ENCODE data around the gene IST1. TPM values are rescaled to one million over a fixed set of nuclear protein-coding genes. Genes with fewer than 3 reads are reported as not detected.
"Not testable (repeated sequence)": the region's sequence is repeated elsewhere in the genome, so short reads cannot be mapped to it uniquely, and the experiment has no call there.

The IST1 gene
- polyA plus RNA-seq, 1 donor, result 236 TPM

- peak overlapping the region; percentile 97 for H3K27ac ChIP-seq (ENCODE audit: low read length)
- H3K4me3 ChIP-seq (ENCODE audit: low read length), result peak overlapping the region; percentile 89
- H3K36me3 ChIP-seq (ENCODE audit: control insufficient read depth, insufficient read depth, low read length), result peaks cover 3% of the 10 kb centered on the region
- H3K27me3 ChIP-seq (ENCODE audit: control insufficient read depth, insufficient read depth, low read length), result no peaks in the 10 kb centered on the region
- H3K4me1 ChIP-seq (ENCODE audit: control insufficient read depth, insufficient read depth, low read length), result peaks cover 16% of the 10 kb centered on the region
- WGBS (ENCODE audit: insufficient coverage, low lambda C conversion rate), result 0% methylated on average over 1 of the region's 44 CpGs
- no peaks in the 10 kb centered on the region for H3K9me3 ChIP-seq (ENCODE audit: control insufficient read depth, low read depth, low read length)
- peak; percentile 43 to 73 for DNase-seq
These were observed 491 bp downstream of the IST1 start for GRCh38 chr16:71895679-71896365.

- peak overlapping the region; percentile 97 for H3K27ac ChIP-seq (ENCODE audit: low read length)
- DNase-seq, result no peak
- H3K9me3 ChIP-seq (ENCODE audit: control insufficient read depth, low read depth, low read length), result no peaks in the 10 kb centered on the region
These were observed 1.5 kb downstream of the IST1 start for GRCh38 chr16:71896764-71897368.

DNA sequence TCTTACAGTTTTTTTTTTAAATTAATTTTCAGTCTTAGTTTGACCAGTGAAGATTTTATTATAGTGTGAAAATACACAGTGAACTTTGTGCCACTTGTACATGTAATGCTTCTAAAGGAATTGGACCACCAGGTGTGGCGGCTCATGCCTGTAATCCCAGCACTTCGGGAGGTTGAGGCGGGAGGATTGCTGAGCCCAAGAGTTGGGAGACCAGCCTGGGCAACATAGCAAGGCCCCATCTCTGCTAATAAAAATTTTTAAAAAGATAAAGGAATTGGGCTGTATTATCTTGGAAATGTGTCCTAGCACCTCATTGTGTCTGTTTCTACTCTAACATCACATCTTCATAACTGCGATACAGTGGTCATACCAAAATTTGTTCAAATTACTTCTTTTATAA lies 3.8 kb downstream of the IST1 start:
- H3K4me1 ChIP-seq (ENCODE audit: control insufficient read depth, insufficient read depth, low read length), result peaks cover 10% of the 10 kb centered on the region

More at GRCh38 chr16:71896764-71897368, 1.5 kb downstream of the IST1 start:
- peaks cover 3% of the 10 kb centered on the region for H3K36me3 ChIP-seq (ENCODE audit: control insufficient read depth, insufficient read depth, low read length)
- 56% methylated on average over 3 of the region's 15 CpGs for WGBS (ENCODE audit: insufficient coverage, low lambda C conversion rate)
- H3K4me3 ChIP-seq (ENCODE audit: low read length), result peak overlapping the region; percentile 89
- H3K4me1 ChIP-seq (ENCODE audit: control insufficient read depth, insufficient read depth, low read length), result peaks cover 16% of the 10 kb centered on the region
- no peaks in the 10 kb centered on the region for H3K27me3 ChIP-seq (ENCODE audit: control insufficient read depth, insufficient read depth, low read length)

DNA sequence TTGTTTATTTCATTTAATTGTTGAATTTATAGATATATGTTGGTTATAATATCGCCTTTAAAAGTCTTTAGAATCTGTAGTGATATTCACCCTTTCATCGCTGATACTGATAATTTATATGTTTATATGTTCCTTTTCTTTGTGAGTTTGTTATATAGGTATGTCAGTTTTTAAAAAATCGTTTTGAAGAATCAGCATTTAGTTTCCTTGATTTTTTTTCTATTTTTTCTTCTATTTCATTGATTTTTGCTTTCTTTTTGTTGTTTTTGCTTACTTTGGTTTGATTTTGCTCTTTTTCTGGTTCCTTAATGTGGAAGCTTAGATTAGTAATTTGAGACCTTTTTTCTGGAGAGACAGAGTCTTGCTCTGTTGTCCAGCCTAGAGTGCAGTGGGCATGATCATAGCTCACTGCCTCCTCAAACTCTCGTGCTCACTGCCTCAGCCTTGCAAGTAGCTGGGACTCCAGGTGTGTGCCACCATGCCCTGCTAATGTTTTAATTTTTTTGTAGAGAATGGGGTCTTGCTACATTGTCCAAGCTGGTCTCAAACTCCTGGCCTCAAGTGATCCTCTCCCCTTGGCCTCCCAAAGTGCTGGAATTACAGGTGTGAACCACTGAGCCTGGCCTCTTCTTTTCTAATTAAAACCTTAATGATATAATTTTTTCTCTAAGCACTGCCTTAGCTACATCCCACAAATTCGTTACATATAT lies 7.5 kb downstream of the IST1 start:
- Histone ChIP-seq H3K27ac (ENCODE audit: low read length) (no peak overlapping the region), H3K4me3 (ENCODE audit: low read length) (no peak overlapping the region), H3K4me1 (ENCODE audit: control insufficient read depth, insufficient read depth, low read length) (no peaks in the 10 kb centered on the region)

More for the DNA sequence above, 3.8 kb downstream of the IST1 start:
- Histone ChIP-seq H3K9me3 (ENCODE audit: control insufficient read depth, low read depth, low read length) (no peaks in the 10 kb centered on the region), H3K27me3 (ENCODE audit: control insufficient read depth, insufficient read depth, low read length) (no peaks in the 10 kb centered on the region), H3K27ac (ENCODE audit: low read length) (no peak overlapping the region), H3K4me3 (ENCODE audit: low read length) (no peak overlapping the region), H3K36me3 (ENCODE audit: control insufficient read depth, insufficient read depth, low read length) (peaks cover 12% of the 10 kb centered on the region)
- no CpG with 5 or more reads among the region's 4 CpGs for WGBS (ENCODE audit: insufficient coverage, low lambda C conversion rate)
- no peak for DNase-seq

DNA sequence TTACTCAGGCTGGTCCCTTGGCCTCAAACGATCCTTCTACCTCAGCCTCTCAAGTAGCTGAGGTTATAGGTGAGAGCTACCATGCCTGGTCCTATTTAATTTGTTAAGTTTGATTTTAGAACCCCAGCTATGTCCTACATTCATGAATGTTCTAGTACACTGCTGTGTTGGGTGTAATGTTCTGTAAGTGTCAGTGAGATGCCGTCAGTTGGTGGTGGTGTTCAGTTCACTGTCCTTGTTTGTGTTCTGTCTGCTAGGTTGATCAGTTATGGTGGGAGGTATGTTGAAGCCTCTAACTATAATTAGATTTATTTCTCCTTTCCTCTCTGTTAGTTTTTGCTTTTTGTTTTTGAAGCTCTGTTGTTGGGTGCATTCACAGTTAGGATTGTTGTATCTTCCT lies 8.3 kb downstream of the IST1 start:
- H3K4me1 ChIP-seq (ENCODE audit: control insufficient read depth, insufficient read depth, low read length), result no peaks in the 10 kb centered on the region

More for the DNA sequence above, 7.5 kb downstream of the IST1 start:
- no peak for DNase-seq
- Histone ChIP-seq H3K36me3 (ENCODE audit: control insufficient read depth, insufficient read depth, low read length) (peaks cover 11% of the 10 kb centered on the region), H3K9me3 (ENCODE audit: control insufficient read depth, low read depth, low read length) (no peaks in the 10 kb centered on the region), H3K27me3 (ENCODE audit: control insufficient read depth, insufficient read depth, low read length) (no peaks in the 10 kb centered on the region)
- WGBS (ENCODE audit: insufficient coverage, low lambda C conversion rate), result 92% methylated on average over 4 of the region's 5 CpGs

DNA sequence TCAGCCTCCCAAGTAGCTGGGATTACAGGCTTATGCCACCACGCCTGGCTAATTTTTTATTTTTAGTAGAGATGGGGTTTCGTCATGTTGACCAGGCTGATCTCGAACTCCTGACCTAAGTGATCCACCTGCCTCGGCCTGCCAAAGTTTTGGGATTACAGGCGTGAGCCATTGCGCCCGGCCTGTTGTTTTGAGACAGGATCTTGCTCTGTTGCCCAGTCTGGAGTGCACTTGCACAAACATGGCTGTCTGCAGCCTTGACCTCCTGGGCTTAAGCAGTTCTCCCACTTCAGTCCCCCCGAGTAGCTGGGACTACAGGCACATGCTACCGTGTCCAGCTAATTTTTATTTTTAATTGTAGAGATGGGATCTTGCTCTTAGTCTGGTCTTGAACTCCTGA lies 8.9 kb downstream of the IST1 start:
- no peak overlapping the region for H3K27ac ChIP-seq (ENCODE audit: low read length)
- no peak overlapping the region for H3K4me3 ChIP-seq (ENCODE audit: low read length)
- H3K36me3 ChIP-seq (ENCODE audit: control insufficient read depth, insufficient read depth, low read length), result peaks cover 12% of the 10 kb centered on the region
- WGBS (ENCODE audit: insufficient coverage, low lambda C conversion rate), result no CpG with 5 or more reads among the region's 9 CpGs
- no peaks in the 10 kb centered on the region for H3K4me1 ChIP-seq (ENCODE audit: control insufficient read depth, insufficient read depth, low read length)
- DNase-seq, result no peak
- H3K27me3 ChIP-seq (ENCODE audit: control insufficient read depth, insufficient read depth, low read length), result no peaks in the 10 kb centered on the region
- H3K9me3 ChIP-seq (ENCODE audit: control insufficient read depth, low read depth, low read length), result no peaks in the 10 kb centered on the region

More for the DNA sequence above, 8.3 kb downstream of the IST1 start:
- no CpG with 5 or more reads among the region's 2 CpGs for WGBS (ENCODE audit: insufficient coverage, low lambda C conversion rate)
- Histone ChIP-seq H3K9me3 (ENCODE audit: control insufficient read depth, low read depth, low read length) (no peaks in the 10 kb centered on the region), H3K36me3 (ENCODE audit: control insufficient read depth, insufficient read depth, low read length) (peaks cover 10% of the 10 kb centered on the region), H3K27ac (ENCODE audit: low read length) (no peak overlapping the region), H3K27me3 (ENCODE audit: control insufficient read depth, insufficient read depth, low read length) (no peaks in the 10 kb centered on the region), H3K4me3 (ENCODE audit: low read length) (no peak overlapping the region)
- DNase-seq, result no peak

DNA sequence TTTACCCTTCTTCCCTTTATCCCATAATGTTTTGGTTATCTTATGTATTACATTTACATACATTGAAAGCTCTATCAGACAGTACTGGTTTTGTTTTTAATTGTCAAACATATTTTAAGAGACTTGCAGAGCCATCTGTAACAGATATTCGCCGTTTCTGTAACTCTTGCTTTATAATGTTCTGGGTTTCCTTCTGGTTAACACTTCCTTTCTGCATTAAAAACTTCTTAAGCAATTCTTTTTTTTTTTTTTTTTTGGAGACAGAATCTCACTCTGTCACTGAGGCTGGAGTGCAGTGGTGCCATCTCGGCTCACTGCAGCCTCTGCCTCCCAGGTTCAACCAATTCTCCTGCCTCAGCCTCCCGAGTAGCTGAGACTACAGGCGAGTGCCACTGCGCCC lies 10.4 kb downstream of the IST1 start:
- H3K4me3 ChIP-seq (ENCODE audit: low read length); DNase-seq; H3K4me1 ChIP-seq (ENCODE audit: control insufficient read depth, insufficient read depth, low read length); H3K27ac ChIP-seq (ENCODE audit: low read length); H3K9me3 ChIP-seq (ENCODE audit: control insufficient read depth, low read depth, low read length); H3K27me3 ChIP-seq (ENCODE audit: control insufficient read depth, insufficient read depth, low read length): not testable (repeated sequence)
- H3K36me3 ChIP-seq (ENCODE audit: control insufficient read depth, insufficient read depth, low read length), result peaks cover 16% of the 10 kb centered on the region
- WGBS (ENCODE audit: insufficient coverage, low lambda C conversion rate), result 100% methylated on average over 2 of the region's 6 CpGs

- H3K4me1 ChIP-seq (ENCODE audit: control insufficient read depth, insufficient read depth, low read length), result no peaks in the 10 kb centered on the region
- WGBS (ENCODE audit: insufficient coverage, low lambda C conversion rate), result no CpG with 5 or more reads among the region's 7 CpGs
These were observed 15.8 kb downstream of the IST1 start for GRCh38 chr16:71911121-71911520.

GRCh38 chr16:71912534-71913275 lies 17.4 kb downstream of the IST1 start:
- Histone ChIP-seq H3K36me3 (ENCODE audit: control insufficient read depth, insufficient read depth, low read length) (peaks cover 28% of the 10 kb centered on the region), H3K27me3 (ENCODE audit: control insufficient read depth, insufficient read depth, low read length) (no peaks in the 10 kb centered on the region), H3K4me1 (ENCODE audit: control insufficient read depth, insufficient read depth, low read length) (no peaks in the 10 kb centered on the region), H3K9me3 (ENCODE audit: control insufficient read depth, low read depth, low read length) (no peaks in the 10 kb centered on the region), H3K4me3 (ENCODE audit: low read length) (no peak overlapping the region), H3K27ac (ENCODE audit: low read length) (no peak overlapping the region)
- 93% methylated on average over 3 of the region's 6 CpGs for WGBS (ENCODE audit: insufficient coverage, low lambda C conversion rate)
- no peak for DNase-seq

More at GRCh38 chr16:71911121-71911520, 15.8 kb downstream of the IST1 start:
- no peaks in the 10 kb centered on the region for H3K9me3 ChIP-seq (ENCODE audit: control insufficient read depth, low read depth, low read length)
- no peak overlapping the region for H3K4me3 ChIP-seq (ENCODE audit: low read length)
- DNase-seq, result no peak
- peaks cover 16% of the 10 kb centered on the region for H3K36me3 ChIP-seq (ENCODE audit: control insufficient read depth, insufficient read depth, low read length)
- H3K27ac ChIP-seq (ENCODE audit: low read length), result no peak overlapping the region
- H3K27me3 ChIP-seq (ENCODE audit: control insufficient read depth, insufficient read depth, low read length), result no peaks in the 10 kb centered on the region

GRCh38 chr16:71914802-71915201 lies 19.5 kb downstream of the IST1 start:
- Histone ChIP-seq H3K4me3 (ENCODE audit: low read length) (no peak overlapping the region), H3K36me3 (ENCODE audit: control insufficient read depth, insufficient read depth, low read length) (peaks cover 41% of the 10 kb centered on the region), H3K9me3 (ENCODE audit: control insufficient read depth, low read depth, low read length) (no peaks in the 10 kb centered on the region), H3K27me3 (ENCODE audit: control insufficient read depth, insufficient read depth, low read length) (no peaks in the 10 kb centered on the region), H3K27ac (ENCODE audit: low read length) (no peak overlapping the region), H3K4me1 (ENCODE audit: control insufficient read depth, insufficient read depth, low read length) (no peaks in the 10 kb centered on the region)
- DNase-seq, result no peak
- no CpG with 5 or more reads among the region's 2 CpGs for WGBS (ENCODE audit: insufficient coverage, low lambda C conversion rate)

Data from large intestine (tissue), 3 donors.